ENCODE measurements around the gene MFAP3. TPM values are rescaled to one million over a fixed set of nuclear protein-coding genes. Genes with fewer than 3 reads are reported as not detected.

MFAP3 gene
- total RNA-seq, 3 donors from 2014 or later, result 39.3 to 47.9 (median 43.0) TPM

- H3K27ac ChIP-seq, result no peak overlapping the region
- H3K36me3 ChIP-seq, result no peaks in the 10 kb centered on the region
- no peak overlapping the region for H3K4me3 ChIP-seq
- intact Hi-C loops (cut with DNase I; ENCODE audit: low total_unique reads), result loop anchor here (10.0 kb wide), 1 partner anchor 1787 kb away; no protein-coding TSS in a partner anchor
- no peaks in the 10 kb centered on the region for H3K9me3 ChIP-seq
- no peaks in the 10 kb centered on the region for H3K27me3 ChIP-seq
- no peaks in the 10 kb centered on the region for H3K4me1 ChIP-seq
- no peak for DNase-seq (ENCODE audit: low spot score in 2 of 2)
- TF ChIP-seq, protein P1, sequence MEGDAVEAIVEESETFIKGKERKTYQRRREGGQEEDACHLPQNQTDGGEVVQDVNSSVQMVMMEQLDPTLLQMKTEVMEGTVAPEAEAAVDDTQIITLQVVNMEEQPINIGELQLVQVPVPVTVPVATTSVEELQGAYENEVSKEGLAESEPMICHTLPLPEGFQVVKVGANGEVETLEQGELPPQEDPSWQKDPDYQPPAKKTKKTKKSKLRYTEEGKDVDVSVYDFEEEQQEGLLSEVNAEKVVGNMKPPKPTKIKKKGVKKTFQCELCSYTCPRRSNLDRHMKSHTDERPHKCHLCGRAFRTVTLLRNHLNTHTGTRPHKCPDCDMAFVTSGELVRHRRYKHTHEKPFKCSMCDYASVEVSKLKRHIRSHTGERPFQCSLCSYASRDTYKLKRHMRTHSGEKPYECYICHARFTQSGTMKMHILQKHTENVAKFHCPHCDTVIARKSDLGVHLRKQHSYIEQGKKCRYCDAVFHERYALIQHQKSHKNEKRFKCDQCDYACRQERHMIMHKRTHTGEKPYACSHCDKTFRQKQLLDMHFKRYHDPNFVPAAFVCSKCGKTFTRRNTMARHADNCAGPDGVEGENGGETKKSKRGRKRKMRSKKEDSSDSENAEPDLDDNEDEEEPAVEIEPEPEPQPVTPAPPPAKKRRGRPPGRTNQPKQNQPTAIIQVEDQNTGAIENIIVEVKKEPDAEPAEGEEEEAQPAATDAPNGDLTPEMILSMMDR (IDR thresholded peaks at IDR 0.05), result no peak
- TF ChIP-seq POLR2AphosphoS5 (IDR thresholded peaks at IDR 0.05), result no peak
Measured at GRCh38 chr5:154078272-154078671, 39.5 kb downstream of the MFAP3 start.

DNA sequence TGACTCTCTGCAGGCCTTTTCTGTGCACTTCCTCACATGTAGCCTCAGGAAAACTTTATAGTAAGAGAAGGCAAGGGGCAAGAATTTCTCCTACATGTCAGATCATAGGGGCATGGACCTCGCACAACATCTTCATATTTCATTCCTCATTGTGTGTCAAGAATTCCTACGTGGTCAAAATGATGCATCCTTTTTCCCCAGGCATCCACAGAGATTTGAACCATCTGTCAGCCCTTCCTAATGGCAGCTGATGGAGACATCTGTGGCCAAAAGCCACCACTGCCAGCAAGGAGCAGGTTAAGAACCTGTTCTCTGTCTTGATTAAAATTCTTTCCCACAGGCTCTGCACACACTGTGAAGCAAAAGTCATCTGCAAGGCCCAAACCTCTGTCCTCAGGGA, 42.5 kb downstream of the MFAP3 start:
- Histone ChIP-seq H3K4me3 (no peak overlapping the region), H3K4me1 (no peaks in the 10 kb centered on the region), H3K36me3 (no peaks in the 10 kb centered on the region), H3K27ac (no peak overlapping the region), H3K9me3 (no peaks in the 10 kb centered on the region), H3K27me3 (no peaks in the 10 kb centered on the region)
- intact Hi-C loops (cut with DNase I; ENCODE audit: low total_unique reads), result no loop called here
- no peak for DNase-seq (ENCODE audit: low spot score in 2 of 2)
- TF ChIP-seq, protein P1 (IDR thresholded peaks at IDR 0.05), result no peak
- TF ChIP-seq POLR2AphosphoS5 (IDR thresholded peaks at IDR 0.05) (no peak), POLR2A (IDR thresholded peaks at IDR 0.05) (no peak)

- intact Hi-C loops (cut with DNase I; ENCODE audit: low total_unique reads), result no loop called here
- Histone ChIP-seq H3K9me3 (no peaks in the 10 kb centered on the region), H3K4me3 (no peak overlapping the region), H3K36me3 (no peaks in the 10 kb centered on the region), H3K4me1 (no peaks in the 10 kb centered on the region), H3K27me3 (no peaks in the 10 kb centered on the region), H3K27ac (no peak overlapping the region)
- no peak for TF ChIP-seq POLR2A (IDR thresholded peaks at IDR 0.05)
- no peak for TF ChIP-seq POLR2AphosphoS5 (IDR thresholded peaks at IDR 0.05)
- TF ChIP-seq, protein P1 (IDR thresholded peaks at IDR 0.05), result no peak
- no peak for DNase-seq (ENCODE audit: low spot score in 2 of 2)
Measured at GRCh38 chr5:154084062-154084639, 45.4 kb downstream of the MFAP3 start.

GRCh38 chr5:154086146-154086545, 47.4 kb downstream of the MFAP3 start:
- no peak for DNase-seq (ENCODE audit: low spot score in 2 of 2)
- Histone ChIP-seq H3K9me3 (no peaks in the 10 kb centered on the region), H3K27ac (peak overlapping the region in 1 of 2 donors; percentile 23), H3K4me3 (no peak overlapping the region), H3K36me3 (no peaks in the 10 kb centered on the region), H3K27me3 (no peaks in the 10 kb centered on the region), H3K4me1 (no peaks in the 10 kb centered on the region)
- intact Hi-C loops (cut with DNase I; ENCODE audit: low total_unique reads), result no loop called here
- TF ChIP-seq POLR2A (IDR thresholded peaks at IDR 0.05) (no peak), POLR2AphosphoS5 (IDR thresholded peaks at IDR 0.05) (no peak)
- TF ChIP-seq, protein P1 (IDR thresholded peaks at IDR 0.05), result no peak

DNA sequence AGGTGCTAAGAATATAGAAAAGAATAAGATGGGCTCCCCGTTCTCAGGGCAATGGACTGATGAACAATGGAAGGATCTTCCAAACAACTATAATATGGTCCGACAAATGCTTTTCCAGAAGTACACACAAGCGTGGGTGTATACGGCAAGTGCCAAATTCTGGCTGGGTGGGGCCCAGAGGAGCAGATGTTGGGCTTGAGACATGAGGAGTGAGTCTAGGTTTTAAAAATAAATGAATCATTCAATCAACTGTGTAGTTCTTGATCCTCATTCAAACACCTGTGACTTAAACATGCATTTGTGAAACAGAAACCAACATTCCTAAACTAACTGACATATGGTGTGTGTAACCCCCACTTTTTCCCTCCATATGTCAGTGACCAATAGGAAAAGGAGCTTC, 47.9 kb downstream of the MFAP3 start:
- H3K4me3 ChIP-seq, result no peak overlapping the region
- no peaks in the 10 kb centered on the region for H3K27me3 ChIP-seq
- H3K36me3 ChIP-seq, result no peaks in the 10 kb centered on the region
- no peaks in the 10 kb centered on the region for H3K9me3 ChIP-seq
- no peak for DNase-seq (ENCODE audit: low spot score in 2 of 2)
- no peaks in the 10 kb centered on the region for H3K4me1 ChIP-seq
- intact Hi-C loops (cut with DNase I; ENCODE audit: low total_unique reads), result no loop called here
- H3K27ac ChIP-seq, result no peak overlapping the region
- TF ChIP-seq POLR2AphosphoS5 (IDR thresholded peaks at IDR 0.05), result no peak
- TF ChIP-seq, protein P1 (IDR thresholded peaks at IDR 0.05), result no peak
- no peak for TF ChIP-seq POLR2A (IDR thresholded peaks at IDR 0.05)

Data from breast epithelium (tissue), 4 donors.